Neural progenitor cell (in vitro differentiated cells): ENCODE data around the gene LEO1. TPM values are rescaled to one million over a fixed set of nuclear protein-coding genes. Genes with fewer than 3 reads are reported as not detected.

Source experiments
- DNase-seq: peaks from one replicate; pipeline ENCODE4 v3.0.0-alpha.2; 2016; ENCODE audit warnings: low spot score
- H2AFZ ChIP-seq: fragments of 200-600 bp; sonication (generic); replicated peaks from 2 replicates; pipeline ENCODE4 v1.6.1; 2016; ENCODE audit warnings: antibody characterized with exemption
- H3F3A ChIP-seq: fragments of 200-600 bp; sonication (generic); 2 replicates; pipeline ENCODE4 v1.6.1; 2016; ENCODE audit warnings: antibody characterized with exemption, low read depth
- H3K27ac ChIP-seq: fragments of 200-600 bp; sonication (generic); 2 replicates; pipeline ENCODE4 v1.5.1; 2016; ENCODE audit warnings: mild to moderate bottlenecking
- H3K27me3 ChIP-seq: fragments of 200-600 bp; sonication (generic); 2 replicates; pipeline ENCODE4 v1.6.1; 2016; ENCODE audit warnings: mild to moderate bottlenecking, moderate library complexity
- H3K36me3 ChIP-seq: fragments of 200-600 bp; sonication (generic); 2 replicates; pipeline ENCODE4 v1.5.1; 2016
- H3K4me1 ChIP-seq: fragments of 200-600 bp; sonication (generic); 2 replicates; pipeline ENCODE4 v1.6.1; 2016; ENCODE audit warnings: mixed run types
- H3K4me2 ChIP-seq: fragments of 200-600 bp; sonication (generic); 2 replicates; pipeline ENCODE4 v1.6.1; 2016
- H3K4me3 ChIP-seq: fragments of 200-600 bp; sonication (generic); 2 replicates; pipeline ENCODE4 v1.5.1; 2016
- H3K79me2 ChIP-seq: fragments of 200-600 bp; sonication (generic); 2 replicates; pipeline ENCODE4 v1.6.1; 2016; ENCODE audit warnings: low read depth
- H3K9ac ChIP-seq: fragments of 200-600 bp; sonication (generic); 2 replicates; pipeline ENCODE4 v1.6.1; 2016
- H3K9me3 ChIP-seq: fragments of 200-600 bp; sonication (generic); 2 replicates; pipeline ENCODE4 v1.5.1; 2016; ENCODE audit warnings: low read depth
- H4K20me1 ChIP-seq: fragments of 200-600 bp; sonication (generic); 2 replicates; pipeline ENCODE4 v1.6.1; 2016; ENCODE audit warnings: low read depth
- H3K27ac Mint-ChIP-seq: 3 replicates; pipeline ENCODE4 v1.8.0; 2021; ENCODE audit warnings: mixed read lengths
- H3K27me3 Mint-ChIP-seq: 2 replicates; pipeline ENCODE4 v1.8.0; 2022; ENCODE audit warnings: low read depth, mild to moderate bottlenecking, inconsistent platforms, moderate library complexity, mixed read lengths; ENCODE audit not compliant: insufficient read depth
- H3K36me3 Mint-ChIP-seq: 3 replicates; pipeline ENCODE4 v1.8.0; 2021; ENCODE audit warnings: mixed read lengths
- H3K4me1 Mint-ChIP-seq: 3 replicates; pipeline ENCODE4 v1.8.0; 2021; ENCODE audit warnings: mixed read lengths
- H3K4me3 Mint-ChIP-seq: 3 replicates; pipeline ENCODE4 v1.8.0; 2021; ENCODE audit warnings: mild to moderate bottlenecking, moderate library complexity, mixed read lengths
- H3K9me3 Mint-ChIP-seq: 3 replicates; pipeline ENCODE4 v1.8.0; 2020; ENCODE audit warnings: mixed read lengths
- EZH2 ChIP-seq: fragments of 200-600 bp; sonication (generic); IDR thresholded peaks from 2 replicates; pipeline ENCODE4 v1.6.1; 2017; ENCODE audit warnings: antibody characterized with exemption, mild to moderate bottlenecking, moderate library complexity
- EZH2phosphoT487 ChIP-seq: fragments of 200-600 bp; sonication (generic); IDR thresholded peaks from 2 replicates; pipeline ENCODE4 v1.6.1; 2017; ENCODE audit warnings: antibody characterized with exemption
- total RNA-seq: library from RNA; depleted of rRNA; stranded (reverse); fragments of >200 nt; gene quantifications from 2 replicates; pipeline ENCODE4 v1.2.3, GENCODE V29; 2015; ENCODE audit warnings: low replicate concordance
- TF ChIP-seq, protein P1 (sequence below): fragments of 200-600 bp; sonication (generic); IDR thresholded peaks from 2 replicates; pipeline ENCODE4 v1.5.1; 2017; ENCODE audit warnings: antibody characterized with exemption, mild to moderate bottlenecking

Gene LEO1
- total RNA-seq, 1 donor from 2014 or later: 43.9 TPM

DNA sequence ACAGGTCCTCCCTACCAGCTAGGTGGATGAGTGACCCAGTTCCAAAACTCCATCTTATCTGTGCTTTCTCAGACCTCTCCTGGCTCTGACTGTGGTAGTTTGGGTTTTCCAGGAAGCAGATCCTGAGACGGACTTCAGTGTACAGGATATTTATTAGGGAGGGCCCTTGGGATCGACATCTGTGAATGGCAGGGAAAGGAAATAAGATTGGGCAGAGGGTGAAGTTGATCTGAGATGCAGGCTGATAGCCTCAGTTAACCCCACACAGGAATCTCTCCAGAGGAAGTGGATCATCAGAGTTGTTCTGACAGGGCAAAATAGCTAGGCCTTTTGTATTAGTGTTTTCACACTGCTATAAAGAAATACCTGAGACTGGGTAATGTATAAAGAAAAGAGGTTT, 30.8 kb upstream of the LEO1 start:
- Mint-ChIP-seq H3K9me3 (peaks cover 4% of the 10 kb centered on the region), H3K4me1 (no peaks in the 10 kb centered on the region), H3K27me3 (peaks cover 3% of the 10 kb centered on the region), H3K4me3 (no peak overlapping the region), H3K36me3 (no peaks in the 10 kb centered on the region), H3K27ac (no peak overlapping the region)
- Histone ChIP-seq H3K79me2 (no peaks in the 10 kb centered on the region), H3K4me1 (no peaks in the 10 kb centered on the region), H4K20me1 (no peaks in the 10 kb centered on the region), H3K27me3 (no peaks in the 10 kb centered on the region), H3K4me3 (no peak overlapping the region), H3K9me3 (no peaks in the 10 kb centered on the region), H2AFZ (no peak overlapping the region), H3K36me3 (no peaks in the 10 kb centered on the region), H3F3A (no peaks in the 10 kb centered on the region), H3K9ac (no peak overlapping the region), H3K4me2 (no peak overlapping the region), H3K27ac (no peak overlapping the region)
- no peak for TF ChIP-seq EZH2phosphoT487
- TF ChIP-seq, protein P1, sequence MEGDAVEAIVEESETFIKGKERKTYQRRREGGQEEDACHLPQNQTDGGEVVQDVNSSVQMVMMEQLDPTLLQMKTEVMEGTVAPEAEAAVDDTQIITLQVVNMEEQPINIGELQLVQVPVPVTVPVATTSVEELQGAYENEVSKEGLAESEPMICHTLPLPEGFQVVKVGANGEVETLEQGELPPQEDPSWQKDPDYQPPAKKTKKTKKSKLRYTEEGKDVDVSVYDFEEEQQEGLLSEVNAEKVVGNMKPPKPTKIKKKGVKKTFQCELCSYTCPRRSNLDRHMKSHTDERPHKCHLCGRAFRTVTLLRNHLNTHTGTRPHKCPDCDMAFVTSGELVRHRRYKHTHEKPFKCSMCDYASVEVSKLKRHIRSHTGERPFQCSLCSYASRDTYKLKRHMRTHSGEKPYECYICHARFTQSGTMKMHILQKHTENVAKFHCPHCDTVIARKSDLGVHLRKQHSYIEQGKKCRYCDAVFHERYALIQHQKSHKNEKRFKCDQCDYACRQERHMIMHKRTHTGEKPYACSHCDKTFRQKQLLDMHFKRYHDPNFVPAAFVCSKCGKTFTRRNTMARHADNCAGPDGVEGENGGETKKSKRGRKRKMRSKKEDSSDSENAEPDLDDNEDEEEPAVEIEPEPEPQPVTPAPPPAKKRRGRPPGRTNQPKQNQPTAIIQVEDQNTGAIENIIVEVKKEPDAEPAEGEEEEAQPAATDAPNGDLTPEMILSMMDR: no peak
- no peak for DNase-seq

DNA sequence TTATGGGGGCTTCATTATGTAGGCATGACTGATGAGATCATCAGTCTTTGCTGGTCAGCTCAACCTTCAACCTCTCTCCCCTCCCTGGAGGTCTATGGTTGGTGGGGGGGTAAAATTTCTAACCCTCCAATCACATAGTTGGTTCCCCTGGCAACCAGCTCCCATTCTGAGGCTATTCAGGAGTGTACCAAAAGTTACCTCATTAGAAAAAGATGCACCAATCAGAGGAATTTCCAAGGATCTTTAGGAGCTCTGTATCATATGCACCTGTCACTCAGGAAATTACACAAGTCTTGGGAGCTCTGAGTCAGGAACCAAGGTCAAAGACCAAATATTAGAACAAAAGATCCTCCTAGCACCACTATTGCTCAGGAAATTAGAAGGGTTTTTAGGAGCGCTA, 21.4 kb upstream of the LEO1 start:
- no peak overlapping the region for H2AFZ ChIP-seq
- H3K4me1 ChIP-seq: no peaks in the 10 kb centered on the region
- H3K9ac ChIP-seq: no peak overlapping the region
- TF ChIP-seq EZH2phosphoT487: no peak
- TF ChIP-seq EZH2: no peak
- TF ChIP-seq, protein P1: no peak
- no peaks in the 10 kb centered on the region for H3K9me3 Mint-ChIP-seq
- H3K27ac Mint-ChIP-seq: no peak overlapping the region
- no peaks in the 10 kb centered on the region for H3K36me3 Mint-ChIP-seq
- H3K9me3 ChIP-seq: no peaks in the 10 kb centered on the region
- no peaks in the 10 kb centered on the region for H3K27me3 ChIP-seq
- no peak overlapping the region for H3K4me3 Mint-ChIP-seq
- no peak overlapping the region for H3K4me2 ChIP-seq
- H3K4me3 ChIP-seq: no peak overlapping the region
- no peaks in the 10 kb centered on the region for H4K20me1 ChIP-seq
- DNase-seq: no peak
- peaks cover 2% of the 10 kb centered on the region for H3K27me3 Mint-ChIP-seq
- no peaks in the 10 kb centered on the region for H3F3A ChIP-seq
- H3K79me2 ChIP-seq: no peaks in the 10 kb centered on the region
- H3K4me1 Mint-ChIP-seq: peaks cover 12% of the 10 kb centered on the region
- H3K36me3 ChIP-seq: no peaks in the 10 kb centered on the region
- H3K27ac ChIP-seq: no peak overlapping the region

DNA sequence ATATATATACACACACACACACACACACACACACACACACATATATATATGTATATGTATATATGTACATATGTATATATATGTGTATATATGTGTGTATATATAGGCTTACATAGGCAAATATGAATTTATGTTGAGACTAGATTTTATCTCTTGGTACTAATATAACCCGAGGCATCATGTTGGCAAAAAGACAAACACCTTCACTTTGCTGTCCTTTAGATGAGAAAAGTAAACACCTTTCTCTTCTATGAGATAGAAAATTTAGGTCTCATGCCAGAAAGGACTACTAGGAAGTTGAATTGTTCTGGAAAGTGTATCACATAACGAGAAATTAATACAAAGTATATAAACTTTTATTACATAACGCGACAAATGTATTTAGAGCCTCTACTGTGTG, 19.6 kb upstream of the LEO1 start:
- Histone ChIP-seq H3K4me2 (no peak overlapping the region), H3F3A (no peaks in the 10 kb centered on the region), H4K20me1 (no peaks in the 10 kb centered on the region), H3K36me3 (no peaks in the 10 kb centered on the region), H3K9ac (no peak overlapping the region), H3K27me3 (no peaks in the 10 kb centered on the region), H2AFZ (no peak overlapping the region), H3K4me1 (no peaks in the 10 kb centered on the region), H3K27ac (no peak overlapping the region), H3K79me2 (no peaks in the 10 kb centered on the region), H3K4me3 (no peak overlapping the region), H3K9me3 (no peaks in the 10 kb centered on the region)
- Mint-ChIP-seq H3K4me3 (no peak overlapping the region), H3K4me1 (peaks cover 12% of the 10 kb centered on the region), H3K9me3 (no peaks in the 10 kb centered on the region), H3K36me3 (no peaks in the 10 kb centered on the region), H3K27me3 (peaks cover 2% of the 10 kb centered on the region), H3K27ac (no peak overlapping the region)
- TF ChIP-seq, protein P1: no peak
- TF ChIP-seq EZH2 (no peak), EZH2phosphoT487 (no peak)
- DNase-seq: no peak

DNA sequence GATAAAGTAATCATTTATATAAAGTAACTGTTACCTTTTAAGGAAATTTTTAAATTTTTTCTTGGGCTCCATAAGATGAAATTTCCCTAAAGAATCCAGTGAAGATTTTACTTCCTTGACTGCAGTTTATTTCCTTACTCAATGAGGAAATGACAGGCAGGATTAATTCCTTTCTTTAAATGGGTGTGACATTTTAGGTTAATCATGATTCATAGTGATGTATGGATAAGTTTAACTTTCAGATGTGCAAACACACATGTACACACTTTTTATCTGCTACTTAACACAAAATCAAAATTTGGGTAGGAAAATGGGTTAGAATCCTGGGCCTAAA, 11.2 kb upstream of the LEO1 start:
- no peaks in the 10 kb centered on the region for H4K20me1 ChIP-seq
- H3K36me3 ChIP-seq: no peaks in the 10 kb centered on the region
- H3K4me3 ChIP-seq: no peak overlapping the region
- H3K27ac ChIP-seq: no peak overlapping the region
- Mint-ChIP-seq H3K4me1 (peaks cover 4% of the 10 kb centered on the region), H3K9me3 (no peaks in the 10 kb centered on the region), H3K27me3 (no peaks in the 10 kb centered on the region), H3K4me3 (no peak overlapping the region), H3K27ac (no peak overlapping the region), H3K36me3 (no peaks in the 10 kb centered on the region)
- TF ChIP-seq EZH2phosphoT487 (no peak), EZH2 (no peak)
- TF ChIP-seq, protein P1: no peak
- no peaks in the 10 kb centered on the region for H3K9me3 ChIP-seq
- H2AFZ ChIP-seq: no peak overlapping the region
- H3K9ac ChIP-seq: no peak overlapping the region
- H3F3A ChIP-seq: no peaks in the 10 kb centered on the region
- DNase-seq: no peak
- H3K4me2 ChIP-seq: no peak overlapping the region
- no peaks in the 10 kb centered on the region for H3K79me2 ChIP-seq
- no peaks in the 10 kb centered on the region for H3K27me3 ChIP-seq
- H3K4me1 ChIP-seq: no peaks in the 10 kb centered on the region
